Stomach (tissue), 4 donors: ENCODE measurements around the gene ARHGAP26.

Source experiments
- EP300 ChIP-seq: sonication (generic); formaldehyde crosslinking; IDR thresholded peaks from one replicate; pipeline ENCODE4 v1.6.1; 2017; ENCODE audit warnings: antibody characterized with exemption
- TF ChIP-seq, protein P1 (sequence below), 7 experiments: fragments of 450-650 bp in 4 of 7; fragments of 200-600 bp in 3 of 7; sonication (generic) in 3 of 7; IDR thresholded peaks; one replicate each; pipeline ENCODE4 v1.5.1; 2016 to 2019; ENCODE audit warnings: antibody characterized with exemption in 7 of 7, control low read depth in 2 of 7, mild to moderate bottlenecking in 1 of 7

GRCh38 chr5:143129910-143130612 is 359.9 kb downstream of the ARHGAP26 start:
- TF ChIP-seq, protein P1, sequence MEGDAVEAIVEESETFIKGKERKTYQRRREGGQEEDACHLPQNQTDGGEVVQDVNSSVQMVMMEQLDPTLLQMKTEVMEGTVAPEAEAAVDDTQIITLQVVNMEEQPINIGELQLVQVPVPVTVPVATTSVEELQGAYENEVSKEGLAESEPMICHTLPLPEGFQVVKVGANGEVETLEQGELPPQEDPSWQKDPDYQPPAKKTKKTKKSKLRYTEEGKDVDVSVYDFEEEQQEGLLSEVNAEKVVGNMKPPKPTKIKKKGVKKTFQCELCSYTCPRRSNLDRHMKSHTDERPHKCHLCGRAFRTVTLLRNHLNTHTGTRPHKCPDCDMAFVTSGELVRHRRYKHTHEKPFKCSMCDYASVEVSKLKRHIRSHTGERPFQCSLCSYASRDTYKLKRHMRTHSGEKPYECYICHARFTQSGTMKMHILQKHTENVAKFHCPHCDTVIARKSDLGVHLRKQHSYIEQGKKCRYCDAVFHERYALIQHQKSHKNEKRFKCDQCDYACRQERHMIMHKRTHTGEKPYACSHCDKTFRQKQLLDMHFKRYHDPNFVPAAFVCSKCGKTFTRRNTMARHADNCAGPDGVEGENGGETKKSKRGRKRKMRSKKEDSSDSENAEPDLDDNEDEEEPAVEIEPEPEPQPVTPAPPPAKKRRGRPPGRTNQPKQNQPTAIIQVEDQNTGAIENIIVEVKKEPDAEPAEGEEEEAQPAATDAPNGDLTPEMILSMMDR (IDR thresholded peaks at IDR 0.05): no peak
- TF ChIP-seq EP300: no peak
